Measurements from ENCODE around the gene AKT3. TPM values are rescaled to one million over a fixed set of nuclear protein-coding genes. Genes with fewer than 3 reads are reported as not detected.

AKT3 gene
- total and polyA plus RNA-seq, 7 donors: 2.1 to 105 (median 66.4) TPM

DNA sequence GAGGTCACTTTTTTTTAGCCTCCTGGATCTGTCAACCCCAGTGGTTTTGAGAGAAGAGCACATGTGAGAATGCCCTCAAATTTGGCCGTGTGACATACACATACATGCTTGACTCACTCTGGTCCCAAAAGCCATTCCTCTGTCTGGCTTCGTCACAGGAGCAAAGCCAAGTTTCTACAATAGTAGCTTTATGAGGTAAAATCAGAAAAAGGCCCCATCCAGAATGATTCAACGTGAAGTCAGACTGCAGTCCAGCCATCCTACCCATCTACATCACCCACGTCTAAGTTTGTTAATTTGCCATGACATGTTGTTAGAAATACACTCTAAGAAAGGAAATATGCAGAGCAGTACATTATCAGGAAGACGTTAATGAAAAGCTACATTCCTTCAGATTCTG, 349.0 kb downstream of the AKT3 start:
- Histone ChIP-seq H3K36me3 (peaks cover 0 to 42% (median 5%) of the 10 kb centered on the region in 4 donors), H3K4me1 (peaks cover 0 to 10% (median 7%) of the 10 kb centered on the region in 4 donors), H3K9me3 (no peaks in the 10 kb centered on the region), H3K27me3 (no peaks in the 10 kb centered on the region), H3K4me3 (no peak overlapping the region), H3K27ac (no peak overlapping the region)
- WGBS, 2 donors: 90% methylated on average over 5 of the region's 5 CpGs
- no peak for DNase-seq
- intact Hi-C loops (cut with DNase I): loop anchor here (5.0 kb wide), 1 partner anchor 66 kb away; no protein-coding TSS in a partner anchor
- peak in 1 of 4 donors; percentile 5 for TF ChIP-seq POLR2AphosphoS5 (IDR thresholded peaks at IDR 0.05)
- TF ChIP-seq, protein P1, sequence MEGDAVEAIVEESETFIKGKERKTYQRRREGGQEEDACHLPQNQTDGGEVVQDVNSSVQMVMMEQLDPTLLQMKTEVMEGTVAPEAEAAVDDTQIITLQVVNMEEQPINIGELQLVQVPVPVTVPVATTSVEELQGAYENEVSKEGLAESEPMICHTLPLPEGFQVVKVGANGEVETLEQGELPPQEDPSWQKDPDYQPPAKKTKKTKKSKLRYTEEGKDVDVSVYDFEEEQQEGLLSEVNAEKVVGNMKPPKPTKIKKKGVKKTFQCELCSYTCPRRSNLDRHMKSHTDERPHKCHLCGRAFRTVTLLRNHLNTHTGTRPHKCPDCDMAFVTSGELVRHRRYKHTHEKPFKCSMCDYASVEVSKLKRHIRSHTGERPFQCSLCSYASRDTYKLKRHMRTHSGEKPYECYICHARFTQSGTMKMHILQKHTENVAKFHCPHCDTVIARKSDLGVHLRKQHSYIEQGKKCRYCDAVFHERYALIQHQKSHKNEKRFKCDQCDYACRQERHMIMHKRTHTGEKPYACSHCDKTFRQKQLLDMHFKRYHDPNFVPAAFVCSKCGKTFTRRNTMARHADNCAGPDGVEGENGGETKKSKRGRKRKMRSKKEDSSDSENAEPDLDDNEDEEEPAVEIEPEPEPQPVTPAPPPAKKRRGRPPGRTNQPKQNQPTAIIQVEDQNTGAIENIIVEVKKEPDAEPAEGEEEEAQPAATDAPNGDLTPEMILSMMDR (IDR thresholded peaks at IDR 0.05): no peak
- no peak for TF ChIP-seq POLR2A (IDR thresholded peaks at IDR 0.05)
- TF ChIP-seq EP300 (IDR thresholded peaks at IDR 0.05): no peak

DNA sequence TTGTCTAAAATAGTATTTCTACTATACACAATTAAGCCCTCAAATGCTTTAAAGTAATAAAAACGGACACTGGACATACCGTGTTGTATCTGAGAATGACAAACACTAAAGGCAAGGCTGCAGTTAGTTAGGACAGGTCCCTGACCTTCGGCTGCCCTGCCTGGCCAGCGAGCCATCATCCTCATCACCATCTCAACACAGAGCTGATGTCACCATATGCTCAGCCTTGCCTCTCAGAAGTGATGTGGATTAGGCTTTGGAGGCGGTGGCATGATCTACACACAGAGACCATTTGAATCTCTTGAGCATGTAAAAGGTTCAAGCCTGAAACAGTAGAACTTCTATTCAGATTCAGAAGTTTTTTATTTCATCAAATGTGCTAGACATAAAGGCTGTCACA, 349.5 kb downstream of the AKT3 start:
- H3K36me3 ChIP-seq: peaks cover 0 to 37% (median 5%) of the 10 kb centered on the region in 4 donors
- no peak overlapping the region for H3K4me3 ChIP-seq
- H3K9me3 ChIP-seq: no peaks in the 10 kb centered on the region
- intact Hi-C loops (cut with DNase I): loop anchor here (5.0 kb wide), 1 partner anchor 67 kb away; no protein-coding TSS in a partner anchor
- H3K27ac ChIP-seq: no peak overlapping the region
- TF ChIP-seq POLR2A (IDR thresholded peaks at IDR 0.05) (no peak), POLR2AphosphoS5 (IDR thresholded peaks at IDR 0.05) (no peak), EP300 (IDR thresholded peaks at IDR 0.05) (no peak)
- TF ChIP-seq, protein P1 (IDR thresholded peaks at IDR 0.05): no peak
- DNase-seq: no peak
- H3K27me3 ChIP-seq: no peaks in the 10 kb centered on the region
- WGBS, 2 donors: 92 to 95% methylated on average over 5 of the region's 5 CpGs
- peaks cover 0 to 15% (median 12%) of the 10 kb centered on the region in 4 donors for H3K4me1 ChIP-seq

DNA sequence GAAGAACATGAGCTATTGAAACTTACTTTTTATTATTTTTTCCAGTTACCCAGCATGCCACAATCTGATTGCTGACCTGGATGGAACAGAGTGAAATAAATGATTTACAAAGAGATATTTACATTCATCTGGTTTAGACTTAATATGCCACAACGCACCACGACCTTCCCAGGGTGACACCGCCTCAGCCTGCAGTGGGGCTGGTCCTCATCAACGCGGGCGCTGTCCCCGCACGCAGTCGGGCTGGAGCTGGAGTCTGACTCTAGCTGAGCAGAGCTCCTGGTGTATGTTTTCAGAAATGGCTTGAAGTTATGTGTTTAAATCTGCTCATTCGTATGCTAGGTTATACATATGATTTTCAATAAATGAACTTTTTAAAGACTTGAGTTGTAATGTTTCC, 350.3 kb downstream of the AKT3 start:
- intact Hi-C loops (cut with DNase I): loop anchor here (5.0 to 10.0 kb wide), 2 partner anchors 68 to 345 kb away; no protein-coding TSS in a partner anchor
- no peak for TF ChIP-seq POLR2A (IDR thresholded peaks at IDR 0.05)
- TF ChIP-seq, protein P1 (IDR thresholded peaks at IDR 0.05): no peak
- TF ChIP-seq EP300 (IDR thresholded peaks at IDR 0.05): no peak
- TF ChIP-seq POLR2AphosphoS5 (IDR thresholded peaks at IDR 0.05): peak in 1 of 4 donors; percentile 2
- Histone ChIP-seq H3K9me3 (no peaks in the 10 kb centered on the region), H3K4me1 (peaks cover 0 to 22% (median 17%) of the 10 kb centered on the region in 4 donors), H3K27ac (no peak overlapping the region), H3K4me3 (no peak overlapping the region), H3K36me3 (peaks cover 0 to 30% (median 3%) of the 10 kb centered on the region in 4 donors), H3K27me3 (no peaks in the 10 kb centered on the region)
- no peak for DNase-seq
- WGBS, 2 donors: 92 to 95% methylated on average over 10 of the region's 10 CpGs

DNA sequence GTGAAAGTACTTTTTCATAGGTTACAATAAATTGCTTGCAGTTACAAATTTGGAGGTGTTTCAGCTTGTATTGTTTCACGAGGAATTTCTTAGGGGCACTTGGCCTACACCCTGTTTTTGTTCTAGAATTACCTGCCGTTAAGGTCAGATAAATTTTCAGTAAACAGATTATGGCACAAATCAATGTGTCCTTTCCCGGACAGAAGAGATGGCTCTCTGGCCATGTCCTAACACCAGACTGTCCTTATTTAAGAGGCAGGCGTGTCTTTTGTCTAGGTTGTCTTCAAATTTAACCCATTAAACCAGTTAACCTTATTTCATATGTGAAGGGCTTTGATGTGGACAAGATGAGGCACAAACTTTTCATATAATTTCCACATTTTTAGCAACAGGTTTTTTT, 350.8 kb downstream of the AKT3 start:
- Histone ChIP-seq H3K27ac (no peak overlapping the region), H3K9me3 (no peaks in the 10 kb centered on the region), H3K4me1 (peaks cover 0 to 23% (median 17%) of the 10 kb centered on the region in 4 donors), H3K36me3 (peaks cover 0 to 26% (median 1%) of the 10 kb centered on the region in 4 donors), H3K27me3 (no peaks in the 10 kb centered on the region), H3K4me3 (no peak overlapping the region)
- intact Hi-C loops (cut with DNase I): loop anchor here (10.0 kb wide), 1 partner anchor 346 kb away; no protein-coding TSS in a partner anchor
- no peak for DNase-seq
- TF ChIP-seq POLR2AphosphoS5 (IDR thresholded peaks at IDR 0.05) (no peak), EP300 (IDR thresholded peaks at IDR 0.05) (no peak), POLR2A (IDR thresholded peaks at IDR 0.05) (no peak)
- TF ChIP-seq, protein P1 (IDR thresholded peaks at IDR 0.05): no peak
- 76 to 86% methylated on average over 4 of the region's 4 CpGs for WGBS, 2 donors

Measured in sigmoid colon (tissue), 7 donors.